ENCODE measurements around the gene MTRF1L.

The MTRF1L gene

DNA sequence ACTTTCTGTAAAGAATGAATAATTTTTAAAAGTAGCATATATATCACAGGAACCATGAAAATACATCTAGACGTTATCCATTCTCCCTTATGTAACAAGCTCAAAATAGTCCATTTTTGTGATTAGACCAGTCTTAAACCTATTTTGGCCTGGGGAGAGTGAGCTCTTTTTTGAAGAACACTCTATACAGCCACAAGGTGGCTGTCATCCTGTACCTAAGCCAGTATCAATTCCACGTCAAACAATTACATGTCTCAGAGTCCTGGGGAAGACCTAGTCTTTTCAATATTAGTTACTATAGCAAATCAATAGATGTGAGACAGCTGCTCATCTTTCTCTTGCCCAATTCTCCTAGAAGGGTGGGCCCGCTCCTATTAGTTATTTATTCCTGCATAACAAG is 48.1 kb downstream of the MTRF1L start:
- Histone ChIP-seq H4K20me1 (ENCODE audit: insufficient read depth, low read length) (no peaks in the 10 kb centered on the region), H3K27me3 (replicated peaks; ENCODE audit: insufficient read depth, low read length) (no peaks in the 10 kb centered on the region), H3K27ac (ENCODE audit: low read length) (no peak overlapping the region), H2AFZ (ENCODE audit: low read length) (no peak overlapping the region), H3K4me3 (ENCODE audit: low read length) (no peak overlapping the region), H3K4me2 (ENCODE audit: low read depth, low read length) (no peak overlapping the region), H3K36me3 (replicated peaks; ENCODE audit: insufficient read depth, low read length) (no peaks in the 10 kb centered on the region), H3K79me2 (ENCODE audit: low read length) (no peaks in the 10 kb centered on the region), H3K9ac (ENCODE audit: low read length) (no peak overlapping the region), H3K9me3 (replicated peaks; ENCODE audit: insufficient read depth, low read length) (no peaks in the 10 kb centered on the region), H3K9me2 (replicated peaks; ENCODE audit: insufficient read depth, low read length) (no peaks in the 10 kb centered on the region), H3F3A (ENCODE audit: insufficient read depth, low read length) (no peaks in the 10 kb centered on the region), H3K4me1 (ENCODE audit: low read length) (no peaks in the 10 kb centered on the region)
- no peak for TF ChIP-seq EZH2phosphoT487 (IDR thresholded peaks at IDR 0.05; ENCODE audit: low read length)
- TF ChIP-seq, protein P1, sequence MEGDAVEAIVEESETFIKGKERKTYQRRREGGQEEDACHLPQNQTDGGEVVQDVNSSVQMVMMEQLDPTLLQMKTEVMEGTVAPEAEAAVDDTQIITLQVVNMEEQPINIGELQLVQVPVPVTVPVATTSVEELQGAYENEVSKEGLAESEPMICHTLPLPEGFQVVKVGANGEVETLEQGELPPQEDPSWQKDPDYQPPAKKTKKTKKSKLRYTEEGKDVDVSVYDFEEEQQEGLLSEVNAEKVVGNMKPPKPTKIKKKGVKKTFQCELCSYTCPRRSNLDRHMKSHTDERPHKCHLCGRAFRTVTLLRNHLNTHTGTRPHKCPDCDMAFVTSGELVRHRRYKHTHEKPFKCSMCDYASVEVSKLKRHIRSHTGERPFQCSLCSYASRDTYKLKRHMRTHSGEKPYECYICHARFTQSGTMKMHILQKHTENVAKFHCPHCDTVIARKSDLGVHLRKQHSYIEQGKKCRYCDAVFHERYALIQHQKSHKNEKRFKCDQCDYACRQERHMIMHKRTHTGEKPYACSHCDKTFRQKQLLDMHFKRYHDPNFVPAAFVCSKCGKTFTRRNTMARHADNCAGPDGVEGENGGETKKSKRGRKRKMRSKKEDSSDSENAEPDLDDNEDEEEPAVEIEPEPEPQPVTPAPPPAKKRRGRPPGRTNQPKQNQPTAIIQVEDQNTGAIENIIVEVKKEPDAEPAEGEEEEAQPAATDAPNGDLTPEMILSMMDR (IDR thresholded peaks at IDR 0.05; ENCODE audit: low read length): no peak
- DNase-seq: no peak

DNA sequence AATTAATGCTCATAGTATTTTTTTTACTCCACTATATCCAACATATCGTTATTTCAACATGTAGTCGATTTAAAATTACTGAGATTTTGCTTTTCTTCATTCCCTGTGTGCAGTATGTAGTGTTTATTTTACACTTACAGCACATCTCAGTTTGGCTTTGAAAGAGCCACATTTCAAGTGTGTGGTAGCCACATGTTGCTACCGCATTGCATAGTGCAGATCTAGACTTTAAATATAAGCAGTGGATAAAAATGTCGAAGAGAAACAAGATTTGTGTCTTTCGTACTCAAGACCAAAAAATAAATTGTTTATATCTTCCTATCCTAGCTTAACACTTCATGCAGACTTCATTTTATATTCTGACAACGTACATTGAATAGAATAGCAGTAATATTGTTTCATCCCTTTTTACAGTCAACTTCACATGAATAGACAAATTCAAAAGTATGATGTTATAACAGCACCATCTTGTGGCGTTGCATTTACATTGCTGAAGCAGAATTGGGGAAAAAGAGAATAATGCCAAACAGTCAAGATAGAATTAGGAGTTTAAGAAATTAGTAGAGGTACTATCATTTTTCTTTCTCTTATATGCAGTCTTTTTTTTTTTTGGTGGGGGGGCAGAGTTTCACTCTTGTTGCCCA is 49.5 kb downstream of the MTRF1L start:
- Histone ChIP-seq H3K27ac (ENCODE audit: low read length) (no peak overlapping the region), H3K36me3 (replicated peaks; ENCODE audit: insufficient read depth, low read length) (no peaks in the 10 kb centered on the region), H3K27me3 (replicated peaks; ENCODE audit: insufficient read depth, low read length) (no peaks in the 10 kb centered on the region), H3K4me3 (ENCODE audit: low read length) (no peak overlapping the region), H3K4me1 (ENCODE audit: low read length) (no peaks in the 10 kb centered on the region), H3F3A (ENCODE audit: insufficient read depth, low read length) (no peaks in the 10 kb centered on the region), H2AFZ (ENCODE audit: low read length) (no peak overlapping the region), H4K20me1 (ENCODE audit: insufficient read depth, low read length) (no peaks in the 10 kb centered on the region), H3K4me2 (ENCODE audit: low read depth, low read length) (no peak overlapping the region), H3K9ac (ENCODE audit: low read length) (no peak overlapping the region), H3K79me2 (ENCODE audit: low read length) (no peaks in the 10 kb centered on the region), H3K9me3 (replicated peaks; ENCODE audit: insufficient read depth, low read length) (no peaks in the 10 kb centered on the region), H3K9me2 (replicated peaks; ENCODE audit: insufficient read depth, low read length) (no peaks in the 10 kb centered on the region)
- peak; percentile 18 for DNase-seq
- TF ChIP-seq EZH2 (optimal IDR thresholded peaks at IDR 0.05; ENCODE audit: low read depth, low read length) (no peak), EZH2phosphoT487 (IDR thresholded peaks at IDR 0.05; ENCODE audit: low read length) (no peak)
- TF ChIP-seq, protein P1 (IDR thresholded peaks at IDR 0.05; ENCODE audit: low read length): peak; percentile 44

DNA sequence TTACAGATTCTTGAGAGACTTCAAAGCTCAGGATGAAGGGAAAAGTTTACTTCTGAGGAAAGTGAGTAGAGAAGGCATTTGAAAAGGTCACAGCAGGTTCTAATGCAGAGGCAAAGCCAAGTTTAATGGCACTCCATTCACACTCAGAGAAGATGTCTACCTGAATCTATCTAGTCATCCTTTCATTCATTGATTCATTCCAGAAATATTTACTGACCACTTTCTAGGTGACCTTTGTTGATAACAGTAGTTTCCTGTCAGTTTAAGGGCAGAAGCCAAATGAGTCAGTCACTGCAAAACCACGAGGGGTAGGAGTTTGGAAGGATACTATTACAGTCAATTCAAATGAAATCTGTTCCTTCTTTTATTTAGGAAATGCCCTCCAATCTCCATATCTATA is 50.5 kb downstream of the MTRF1L start:
- Histone ChIP-seq H3K27ac (ENCODE audit: low read length) (no peak overlapping the region), H3K9me2 (replicated peaks; ENCODE audit: insufficient read depth, low read length) (no peaks in the 10 kb centered on the region), H4K20me1 (ENCODE audit: insufficient read depth, low read length) (no peaks in the 10 kb centered on the region), H3K27me3 (replicated peaks; ENCODE audit: insufficient read depth, low read length) (no peaks in the 10 kb centered on the region), H3K36me3 (replicated peaks; ENCODE audit: insufficient read depth, low read length) (no peaks in the 10 kb centered on the region), H3K9ac (ENCODE audit: low read length) (no peak overlapping the region), H3K4me1 (ENCODE audit: low read length) (no peaks in the 10 kb centered on the region), H3K4me3 (ENCODE audit: low read length) (no peak overlapping the region), H2AFZ (ENCODE audit: low read length) (no peak overlapping the region), H3K79me2 (ENCODE audit: low read length) (no peaks in the 10 kb centered on the region), H3K9me3 (replicated peaks; ENCODE audit: insufficient read depth, low read length) (no peaks in the 10 kb centered on the region), H3F3A (ENCODE audit: insufficient read depth, low read length) (no peaks in the 10 kb centered on the region), H3K4me2 (ENCODE audit: low read depth, low read length) (no peak overlapping the region)
- TF ChIP-seq, protein P1 (IDR thresholded peaks at IDR 0.05; ENCODE audit: low read length): no peak
- no peak for TF ChIP-seq EZH2phosphoT487 (IDR thresholded peaks at IDR 0.05; ENCODE audit: low read length)
- TF ChIP-seq EZH2 (optimal IDR thresholded peaks at IDR 0.05; ENCODE audit: low read depth, low read length): no peak
- DNase-seq: no peak
